DMS79 treated with DMSO at 0.1 percent for 48 hours (cell line): ENCODE measurements around the gene ARMCX2.
"Not testable (repeated sequence)": the region's sequence is repeated elsewhere in the genome, so short reads cannot be mapped to it uniquely, and the experiment has no call there.

ENCODE experiments used
- DNase-seq: peaks from one replicate; lab custom pipeline; 2025; lab: John Stamatoyannopoulos, UW

ARMCX2 gene

DNA sequence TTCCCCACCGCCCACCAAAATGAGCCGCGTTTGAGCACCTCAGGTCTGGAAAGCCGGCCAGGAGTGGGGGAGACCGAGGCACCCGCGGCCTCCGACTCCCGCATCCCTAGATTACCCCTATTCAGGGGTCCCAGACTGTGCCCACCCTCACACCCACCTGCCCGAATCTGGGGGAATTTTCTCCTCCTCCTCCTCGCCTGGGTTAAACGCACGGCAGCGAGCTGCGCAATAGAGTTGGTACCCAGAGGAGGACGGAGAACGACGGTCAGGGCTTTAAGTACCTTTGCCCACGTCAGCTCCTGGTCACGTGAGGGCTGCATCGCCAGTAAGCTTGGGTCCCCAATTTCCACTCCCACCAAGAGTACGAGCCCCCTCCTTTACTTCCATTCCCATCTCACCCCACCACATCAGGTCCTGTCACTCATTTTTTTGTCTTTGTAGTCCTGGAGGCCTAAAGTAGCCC, at the start of gene ARMCX2:
ARMCX2 (minus strand) TSS at position 250 of the 463 bp plus-strand sequence. CDS start 2,262 bp downstream, outside the sequence.
- peak; percentile 74 for DNase-seq

DNA sequence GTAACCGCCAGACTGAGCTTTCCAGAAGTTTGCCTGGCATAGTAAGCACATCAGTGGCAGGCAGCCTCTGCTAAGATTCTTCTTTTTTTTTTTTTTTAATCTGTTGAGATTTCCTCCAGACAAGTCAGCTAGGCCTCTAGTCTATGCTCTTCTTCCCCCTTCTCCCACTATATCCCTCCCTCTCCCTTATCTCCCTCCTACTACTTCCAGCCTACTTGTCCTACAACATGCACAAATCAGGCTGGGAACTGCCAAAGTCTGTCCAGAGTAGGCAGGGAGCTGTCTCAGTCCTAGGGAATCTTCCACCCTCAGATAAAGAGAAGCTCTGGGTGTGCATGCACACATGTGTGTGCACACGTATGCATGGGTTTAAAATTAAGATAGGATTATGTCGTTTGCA, 49.7 kb upstream of the ARMCX2 start:
- no peak for DNase-seq

DNA sequence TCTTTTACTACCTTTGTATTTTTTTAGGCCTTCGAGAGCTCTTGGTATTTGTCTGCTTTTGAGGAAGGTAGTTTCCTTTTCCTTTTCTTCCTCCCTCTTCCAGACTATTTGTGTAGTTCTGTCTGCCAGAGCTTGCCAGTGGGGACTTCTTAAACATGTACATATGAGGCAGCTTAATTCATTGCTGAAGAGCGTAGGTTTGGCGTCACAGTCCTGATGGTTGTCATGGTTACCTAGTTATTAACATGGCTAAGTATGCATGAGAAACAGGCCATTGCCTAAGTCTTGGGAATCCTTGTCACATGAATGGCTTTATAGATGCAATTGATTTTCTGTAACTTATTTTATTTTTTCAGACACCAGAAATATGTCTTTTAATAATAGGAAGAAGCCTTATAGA, 48.5 kb upstream of the ARMCX2 start:
- peak; percentile 18 for DNase-seq

GRCh38 chrX:101693476-101693875, 33.8 kb upstream of the ARMCX2 start:
- no peak for DNase-seq

- no peak for DNase-seq
Measured at GRCh38 chrX:101691835-101692234, 32.2 kb upstream of the ARMCX2 start.

DNA sequence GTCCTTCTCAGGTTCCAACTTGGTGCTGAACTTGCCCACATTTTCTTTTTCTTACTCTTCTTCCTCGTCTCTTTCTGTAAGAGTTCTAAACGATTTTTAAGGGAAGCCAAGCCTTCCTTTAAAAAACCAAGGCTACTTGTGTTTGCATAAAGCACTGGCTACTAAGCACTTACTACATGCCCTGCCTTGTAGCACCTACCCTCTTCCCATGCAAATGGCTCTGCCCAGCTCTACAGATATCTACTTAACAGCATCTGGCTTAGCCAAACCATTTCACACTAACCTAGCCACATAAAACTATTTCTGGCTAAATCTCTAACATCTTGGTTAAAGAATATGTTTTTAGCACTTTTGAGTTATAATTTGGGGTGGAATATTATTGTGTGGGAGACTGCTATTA, 26.9 kb upstream of the ARMCX2 start:
- no peak for DNase-seq

DNA sequence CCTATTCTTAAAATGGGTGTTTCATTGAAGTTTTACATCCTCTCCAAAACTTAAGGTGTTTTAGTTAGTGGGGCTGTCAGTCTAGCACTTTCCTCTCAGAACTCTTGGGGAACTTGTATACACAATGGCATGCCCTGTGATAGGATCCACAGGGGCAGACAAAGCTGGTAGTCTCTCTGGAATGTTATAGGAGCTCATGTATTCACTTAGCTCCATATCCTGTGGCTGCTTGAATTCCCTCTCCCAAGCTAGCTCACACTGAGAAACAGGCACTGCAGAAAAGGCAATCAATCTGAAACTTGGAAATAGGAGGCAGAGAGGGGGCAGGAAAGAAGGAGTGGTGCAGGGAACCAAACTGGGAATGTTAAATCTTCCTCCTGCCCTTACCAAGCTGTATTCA, 26.3 kb upstream of the ARMCX2 start:
- no peak for DNase-seq

DNA sequence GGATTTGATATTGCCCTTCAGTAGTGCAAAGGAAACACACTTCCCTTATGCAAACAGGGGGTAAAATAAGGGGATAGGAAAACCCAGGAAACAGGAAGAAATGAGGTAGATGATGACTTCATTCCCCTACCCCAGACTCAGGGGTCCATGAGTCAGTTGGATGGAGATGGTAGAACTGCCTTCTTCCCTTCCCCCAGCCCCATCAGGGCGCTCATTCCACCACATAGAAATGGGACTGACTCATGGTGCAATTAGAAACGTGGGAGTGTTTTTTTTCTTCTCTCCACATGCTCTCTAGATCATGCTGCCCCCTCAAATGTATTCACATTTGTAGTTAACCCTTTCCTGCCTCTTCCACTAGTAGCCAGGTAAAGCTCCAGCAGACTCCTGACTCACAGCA, 23.1 kb upstream of the ARMCX2 start:
- no peak for DNase-seq

DNA sequence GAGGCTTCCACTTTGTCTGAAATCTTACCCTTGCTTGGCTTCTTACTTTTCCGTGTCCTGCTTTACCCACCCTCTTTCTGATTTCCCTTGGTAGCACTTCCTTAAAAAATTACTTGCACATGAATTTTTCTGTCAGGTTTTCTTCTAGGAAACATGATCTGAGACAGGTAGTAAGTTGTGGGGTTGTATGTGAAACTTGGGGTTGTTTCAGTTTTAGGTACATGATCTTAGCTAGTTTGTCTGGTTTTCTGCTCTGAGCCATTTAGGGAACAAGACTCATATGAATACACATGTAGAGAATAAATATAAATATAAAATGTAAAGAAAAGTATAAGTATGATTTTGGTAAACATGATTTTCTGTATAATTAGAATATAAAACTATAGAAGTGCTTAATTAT, 17.4 kb upstream of the ARMCX2 start:
- no peak for DNase-seq

DNA sequence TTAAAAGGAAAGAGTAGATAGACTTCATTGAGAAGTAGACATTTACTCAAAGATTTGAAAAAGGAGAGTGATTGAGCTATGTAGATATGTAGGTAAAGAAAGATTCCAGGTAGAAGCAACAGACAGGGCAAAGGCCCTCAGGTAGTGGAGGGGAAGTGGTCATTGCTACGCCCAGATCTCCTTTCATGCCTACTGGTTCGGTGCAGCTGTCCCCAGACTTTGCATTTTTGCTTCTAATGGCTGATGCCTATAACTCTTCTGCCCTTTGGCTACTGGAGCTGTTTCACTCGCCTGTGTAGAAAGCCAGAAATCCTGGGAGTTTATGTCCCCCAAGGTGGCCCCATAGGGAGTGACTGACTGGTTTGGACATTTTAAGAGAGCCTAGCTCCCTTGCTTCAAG, 16.9 kb upstream of the ARMCX2 start:
- no peak for DNase-seq

GRCh38 chrX:101668143-101668542, 8.5 kb upstream of the ARMCX2 start:
- DNase-seq: peak; percentile 79

GRCh38 chrX:101658661-101659491, 774 bp downstream of the ARMCX2 start:
- peak; percentile 21 for DNase-seq

DNA sequence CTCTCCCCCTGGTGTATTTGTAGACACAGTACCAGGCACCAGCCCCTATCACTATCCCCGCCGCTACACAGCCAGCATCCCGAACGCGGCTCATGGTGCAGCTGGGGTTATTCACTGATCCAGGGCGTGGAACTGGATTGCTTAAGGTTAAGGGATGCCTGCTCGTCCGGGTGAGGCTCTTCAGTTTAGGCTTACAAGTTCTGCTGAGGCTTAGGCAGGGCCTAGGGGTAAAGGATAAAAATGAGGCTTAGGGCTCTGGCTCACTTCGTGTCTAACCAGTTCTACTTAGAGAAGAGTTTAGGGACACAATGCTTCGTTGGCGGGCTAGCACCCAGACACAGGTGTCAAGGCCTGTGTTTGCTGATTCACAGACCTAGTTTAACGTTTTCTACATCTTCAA, 2.2 kb downstream of the ARMCX2 start:
- DNase-seq: no peak

DNA sequence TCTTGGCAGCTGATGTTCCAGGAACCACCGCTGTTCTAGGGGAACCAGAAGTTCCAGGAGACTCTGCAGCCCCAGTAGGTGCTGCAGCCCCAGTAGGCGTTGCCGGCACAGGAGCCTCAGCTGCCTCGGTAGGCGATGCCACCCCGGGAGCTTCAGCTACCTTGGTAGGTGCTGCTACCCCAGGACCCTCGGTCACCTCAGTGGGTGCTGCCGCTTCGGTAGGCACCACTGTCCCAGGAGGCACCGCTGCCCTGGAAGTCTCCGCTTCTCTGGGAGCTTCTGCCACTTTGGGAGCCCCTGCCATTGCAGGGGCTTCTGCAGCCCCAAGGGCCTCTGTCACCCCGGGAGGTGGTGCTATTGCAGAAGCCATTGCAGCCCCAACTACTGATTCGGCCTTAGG, 2.8 kb downstream of the ARMCX2 start:
- DNase-seq: no peak

DNA sequence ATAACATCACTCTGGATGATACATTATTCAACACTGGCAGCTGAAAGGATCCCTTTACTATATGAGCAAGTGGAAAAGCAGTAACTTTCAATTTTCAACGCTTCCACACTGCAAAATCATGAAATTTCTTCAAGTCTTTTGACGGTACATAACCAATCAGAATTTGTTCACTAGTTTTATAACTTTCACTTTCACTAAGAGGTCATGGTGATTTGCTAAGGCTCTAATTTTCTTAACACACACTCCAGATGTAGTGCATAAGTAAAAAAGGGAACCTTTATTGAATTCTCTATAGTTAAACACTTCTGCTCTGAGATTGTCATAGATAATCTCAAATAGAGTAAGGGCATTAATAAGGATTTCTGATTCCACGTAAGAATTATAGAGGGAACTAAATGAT, 4.1 kb downstream of the ARMCX2 start:
- DNase-seq: no peak

- DNase-seq: not testable (repeated sequence)
Measured at GRCh38 chrX:101647716-101648115, 11.9 kb downstream of the ARMCX2 start.

DNA sequence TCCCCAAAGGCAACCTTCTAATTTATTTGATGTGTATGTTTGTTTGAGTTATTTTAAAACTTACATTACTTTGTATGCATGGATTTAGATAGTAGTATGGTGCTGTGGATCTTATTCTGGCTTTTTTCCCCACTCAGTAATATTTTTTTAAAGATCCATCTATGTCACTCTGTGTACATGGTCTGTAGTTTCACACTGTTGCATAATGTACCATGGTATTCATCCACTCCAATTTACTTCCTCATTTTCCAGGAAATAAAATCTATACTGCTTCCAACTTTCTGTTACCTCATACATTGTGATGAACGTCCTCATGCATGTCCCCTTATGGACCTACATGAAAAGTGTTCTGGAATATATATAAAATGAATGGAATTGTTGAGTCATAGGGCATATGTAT, 17.6 kb downstream of the ARMCX2 start:
- no peak for DNase-seq

- DNase-seq: no peak
Measured at GRCh38 chrX:101639583-101639982, 20.1 kb downstream of the ARMCX2 start.

GRCh38 chrX:101619364-101619763, 40.3 kb downstream of the ARMCX2 start:
- DNase-seq: peak; percentile 40

- DNase-seq: peak; percentile 63
Measured at GRCh38 chrX:101617211-101618191, 42.1 kb downstream of the ARMCX2 start, which contains the start of gene ARMCX6. Gene ARMCX6 (minus strand): TSS chrX:101618000. CDS start chrX:101616620, 1,380 bp downstream.

GRCh38 chrX:101605728-101606127, 53.9 kb downstream of the ARMCX2 start:
- no peak for DNase-seq
